Activated naive CD8-positive, alpha-beta T cell treated with anti-CD3 and anti-CD28 coated beads, Interleukin-2, amount 10 ng/mL, durations not matched to agents 7 days and 5 days (primary cell): ENCODE data around the gene TBK1. TPM values are rescaled to one million over a fixed set of nuclear protein-coding genes. Genes with fewer than 3 reads are reported as not detected.

Source experiments
- ATAC-seq: fragments of 150-1000 bp; cut with Tn5 transposase; one replicate; pipeline ENCODE4 v1.10.0; 2021; ENCODE audit warnings: low read depth, moderate library complexity
- POLR2A ChIA-PET: fragments of 350-600 bp; sonication (Branson Sonifier 250); formaldehyde crosslinking; loops from one replicate; lab custom pipeline; 2021; ENCODE audit warnings: antibody characterized with exemption; lab: Charles Lee
- DNase-seq: peaks from one replicate; pipeline ENCODE4 v3.0.0; 2021
- H3K27ac Mint-ChIP-seq: one replicate; pipeline ENCODE4 v1.8.0; 2022; ENCODE audit warnings: mild to moderate bottlenecking, mixed read lengths
- H3K27me3 Mint-ChIP-seq: one replicate; pipeline ENCODE4 v1.8.0; 2022; ENCODE audit warnings: mild to moderate bottlenecking, moderate library complexity, mixed read lengths
- H3K36me3 Mint-ChIP-seq: one replicate; pipeline ENCODE4 v1.8.0; 2021; ENCODE audit warnings: mild to moderate bottlenecking, mixed read lengths
- H3K4me1 Mint-ChIP-seq: one replicate; pipeline ENCODE4 v1.8.0; 2021; ENCODE audit warnings: mixed read lengths
- H3K4me3 Mint-ChIP-seq: one replicate; pipeline ENCODE4 v1.8.0; 2022; ENCODE audit warnings: mild to moderate bottlenecking, moderate library complexity, mixed read lengths
- H3K9me3 Mint-ChIP-seq: one replicate; pipeline ENCODE4 v1.8.0; 2021; ENCODE audit warnings: mixed read lengths
- total RNA-seq, 2 experiments: library from RNA; stranded (reverse); gene quantifications; one replicate each; pipeline ENCODE4 v1.2.3, GENCODE V29; 2021

The TBK1 gene
- total RNA-seq, 2 experiments from 2014 or later, result 25.2 to 29.8 TPM

GRCh38 chr12:64457923-64458322, 6.0 kb downstream of the TBK1 start:
- Mint-ChIP-seq H3K9me3 (no peaks in the 10 kb centered on the region), H3K4me3 (no peak overlapping the region), H3K36me3 (peaks cover 12% of the 10 kb centered on the region), H3K27me3 (no peaks in the 10 kb centered on the region), H3K27ac (no peak overlapping the region), H3K4me1 (peaks cover 36% of the 10 kb centered on the region)
- POLR2A ChIA-PET, result interaction anchor here (1.5 kb wide), 1 partner anchor 54 kb away, joined by 4 read pairs; the partner anchor contains the start of gene XPOT
- ATAC-seq (no peak), DNase-seq (no peak)

- POLR2A ChIA-PET, result interaction anchor here (1.5 kb wide), 1 partner anchor 56 kb away, joined by 4 read pairs; the partner anchor contains the start of gene XPOT
- Mint-ChIP-seq H3K4me3 (peak overlapping the region; percentile 84), H3K27me3 (no peaks in the 10 kb centered on the region), H3K27ac (peak overlapping the region; percentile 95), H3K4me1 (peaks cover 30% of the 10 kb centered on the region), H3K9me3 (no peaks in the 10 kb centered on the region), H3K36me3 (peaks cover 12% of the 10 kb centered on the region)
- DNase-seq (no peak), ATAC-seq (peak; percentile 50)
Measured at GRCh38 chr12:64459394-64459891, 7.5 kb downstream of the TBK1 start.

- ATAC-seq (no peak), DNase-seq (no peak)
- Mint-ChIP-seq H3K9me3 (no peaks in the 10 kb centered on the region), H3K27ac (no peak overlapping the region), H3K36me3 (peaks cover 19% of the 10 kb centered on the region), H3K4me3 (no peak overlapping the region), H3K27me3 (no peaks in the 10 kb centered on the region), H3K4me1 (peaks cover 20% of the 10 kb centered on the region)
- POLR2A ChIA-PET, result no interaction called here
Measured at GRCh38 chr12:64461634-64462414, 9.9 kb downstream of the TBK1 start.

- H3K27me3 Mint-ChIP-seq, result no peaks in the 10 kb centered on the region
- peaks cover 29% of the 10 kb centered on the region for H3K36me3 Mint-ChIP-seq
- peaks cover 7% of the 10 kb centered on the region for H3K4me1 Mint-ChIP-seq
- no peak overlapping the region for H3K27ac Mint-ChIP-seq
- DNase-seq (no peak), ATAC-seq (no peak)
- no peak overlapping the region for H3K4me3 Mint-ChIP-seq
- no peaks in the 10 kb centered on the region for H3K9me3 Mint-ChIP-seq
- POLR2A ChIA-PET, result no interaction called here
Measured at GRCh38 chr12:64466178-64466577, 14.3 kb downstream of the TBK1 start.

- Mint-ChIP-seq H3K27me3 (no peaks in the 10 kb centered on the region), H3K9me3 (no peaks in the 10 kb centered on the region), H3K27ac (no peak overlapping the region), H3K4me3 (no peak overlapping the region), H3K4me1 (peaks cover 8% of the 10 kb centered on the region), H3K36me3 (peaks cover 49% of the 10 kb centered on the region)
- POLR2A ChIA-PET, result interaction anchor here (1.5 kb wide), 1 partner anchor 12 kb away, joined by 5 read pairs; no protein-coding TSS in a partner anchor
- ATAC-seq, result no peak
- DNase-seq, result no peak
Measured at GRCh38 chr12:64468966-64469365, 17.0 kb downstream of the TBK1 start.

GRCh38 chr12:64469455-64470142, 17.7 kb downstream of the TBK1 start:
- no peaks in the 10 kb centered on the region for H3K9me3 Mint-ChIP-seq
- peaks cover 50% of the 10 kb centered on the region for H3K36me3 Mint-ChIP-seq
- no peak overlapping the region for H3K4me3 Mint-ChIP-seq
- POLR2A ChIA-PET, result no interaction called here
- H3K27ac Mint-ChIP-seq, result no peak overlapping the region
- H3K4me1 Mint-ChIP-seq, result peaks cover 8% of the 10 kb centered on the region
- no peak for DNase-seq
- H3K27me3 Mint-ChIP-seq, result no peaks in the 10 kb centered on the region
- ATAC-seq, result no peak

GRCh38 chr12:64470495-64470894, 18.6 kb downstream of the TBK1 start:
- peaks cover 55% of the 10 kb centered on the region for H3K36me3 Mint-ChIP-seq
- peaks cover 3% of the 10 kb centered on the region for H3K9me3 Mint-ChIP-seq
- ATAC-seq (no peak), DNase-seq (no peak)
- POLR2A ChIA-PET, result no interaction called here
- H3K27me3 Mint-ChIP-seq, result no peaks in the 10 kb centered on the region
- H3K27ac Mint-ChIP-seq, result no peak overlapping the region
- H3K4me3 Mint-ChIP-seq, result no peak overlapping the region
- H3K4me1 Mint-ChIP-seq, result peaks cover 8% of the 10 kb centered on the region

- Mint-ChIP-seq H3K9me3 (peaks cover 11% of the 10 kb centered on the region), H3K27ac (no peak overlapping the region), H3K27me3 (no peaks in the 10 kb centered on the region), H3K4me1 (peaks cover 6% of the 10 kb centered on the region), H3K4me3 (no peak overlapping the region), H3K36me3 (peaks cover 67% of the 10 kb centered on the region)
- no peak for ATAC-seq
- POLR2A ChIA-PET, result no interaction called here
- no peak for DNase-seq
Measured at GRCh38 chr12:64473176-64473575, 21.3 kb downstream of the TBK1 start.

GRCh38 chr12:64475518-64475917, 23.6 kb downstream of the TBK1 start:
- no peaks in the 10 kb centered on the region for H3K27me3 Mint-ChIP-seq
- peaks cover 63% of the 10 kb centered on the region for H3K36me3 Mint-ChIP-seq
- H3K4me1 Mint-ChIP-seq, result peaks cover 2% of the 10 kb centered on the region
- DNase-seq (no peak), ATAC-seq (no peak)
- H3K27ac Mint-ChIP-seq, result no peak overlapping the region
- POLR2A ChIA-PET, result no interaction called here
- H3K9me3 Mint-ChIP-seq, result peaks cover 11% of the 10 kb centered on the region
- H3K4me3 Mint-ChIP-seq, result no peak overlapping the region

GRCh38 chr12:64476844-64477243, 24.9 kb downstream of the TBK1 start:
- POLR2A ChIA-PET, result no interaction called here
- Mint-ChIP-seq H3K36me3 (peaks cover 56% of the 10 kb centered on the region), H3K4me3 (no peak overlapping the region), H3K27me3 (no peaks in the 10 kb centered on the region), H3K27ac (no peak overlapping the region), H3K9me3 (peaks cover 11% of the 10 kb centered on the region), H3K4me1 (peaks cover 2% of the 10 kb centered on the region)
- ATAC-seq (no peak), DNase-seq (no peak)

- POLR2A ChIA-PET, result no interaction called here
- ATAC-seq, result no peak
- H3K36me3 Mint-ChIP-seq, result peaks cover 46% of the 10 kb centered on the region
- H3K27me3 Mint-ChIP-seq, result no peaks in the 10 kb centered on the region
- no peak for DNase-seq
- H3K4me1 Mint-ChIP-seq, result no peaks in the 10 kb centered on the region
- H3K9me3 Mint-ChIP-seq, result peaks cover 11% of the 10 kb centered on the region
- H3K4me3 Mint-ChIP-seq, result no peak overlapping the region
- no peak overlapping the region for H3K27ac Mint-ChIP-seq
Measured at GRCh38 chr12:64478661-64479060, 26.7 kb downstream of the TBK1 start.

GRCh38 chr12:64480148-64480547, 28.2 kb downstream of the TBK1 start:
- Mint-ChIP-seq H3K27me3 (no peaks in the 10 kb centered on the region), H3K4me3 (no peak overlapping the region), H3K9me3 (peaks cover 10% of the 10 kb centered on the region), H3K27ac (no peak overlapping the region), H3K4me1 (no peaks in the 10 kb centered on the region), H3K36me3 (peaks cover 36% of the 10 kb centered on the region)
- DNase-seq (no peak), ATAC-seq (no peak)
- POLR2A ChIA-PET, result no interaction called here

GRCh38 chr12:64486657-64487056, 34.7 kb downstream of the TBK1 start:
- H3K27ac Mint-ChIP-seq, result no peak overlapping the region
- DNase-seq, result no peak

More at GRCh38 chr12:64486657-64487056, 34.7 kb downstream of the TBK1 start:
- no peak for ATAC-seq
- Mint-ChIP-seq H3K27me3 (no peaks in the 10 kb centered on the region), H3K36me3 (peaks cover 34% of the 10 kb centered on the region), H3K9me3 (no peaks in the 10 kb centered on the region), H3K4me1 (peaks cover 5% of the 10 kb centered on the region), H3K4me3 (no peak overlapping the region)
- POLR2A ChIA-PET, result no interaction called here
